ENCODE results near the gene NLK. TPM values are rescaled to one million over a fixed set of nuclear protein-coding genes. Genes with fewer than 3 reads are reported as not detected.
"Not testable (repeated sequence)": the region's sequence is repeated elsewhere in the genome, so short reads cannot be mapped to it uniquely, and the experiment has no call there.

Gene NLK
- total RNA-seq, 1 donor from 2014 or later, result 26.0 TPM

DNA sequence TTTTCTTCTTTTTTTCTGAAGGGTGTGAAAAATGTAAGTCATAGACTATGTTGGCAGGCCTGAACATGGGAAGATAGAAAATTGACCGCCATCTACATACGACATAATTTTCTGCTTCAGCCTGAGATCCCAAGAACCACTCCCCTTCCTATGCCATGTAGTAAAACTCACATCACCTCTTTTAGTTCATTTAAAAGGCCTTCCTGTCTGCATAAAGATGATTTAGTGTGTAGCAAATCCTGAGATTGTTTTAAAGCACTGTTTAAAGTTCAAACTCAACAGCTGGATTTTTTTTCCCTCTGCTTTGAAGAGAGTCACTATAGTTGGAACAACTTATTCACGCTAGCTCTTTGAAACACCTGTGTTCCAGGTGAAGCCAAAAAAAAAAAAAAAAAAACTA lies 101.5 kb downstream of the NLK start:
- Mint-ChIP-seq H3K4me3 (no peak overlapping the region), H3K27me3 (ENCODE audit: low read depth) (no peaks in the 10 kb centered on the region), H3K4me1 (peaks cover 32% of the 10 kb centered on the region), H3K9me3 (no peaks in the 10 kb centered on the region), H3K36me3 (ENCODE audit: low read depth) (no peaks in the 10 kb centered on the region), H3K27ac (ENCODE audit: unreplicated experiment) (no peak overlapping the region)
- no peak for DNase-seq (ENCODE audit: low read depth, low spot score)
- TF ChIP-seq, protein P1, sequence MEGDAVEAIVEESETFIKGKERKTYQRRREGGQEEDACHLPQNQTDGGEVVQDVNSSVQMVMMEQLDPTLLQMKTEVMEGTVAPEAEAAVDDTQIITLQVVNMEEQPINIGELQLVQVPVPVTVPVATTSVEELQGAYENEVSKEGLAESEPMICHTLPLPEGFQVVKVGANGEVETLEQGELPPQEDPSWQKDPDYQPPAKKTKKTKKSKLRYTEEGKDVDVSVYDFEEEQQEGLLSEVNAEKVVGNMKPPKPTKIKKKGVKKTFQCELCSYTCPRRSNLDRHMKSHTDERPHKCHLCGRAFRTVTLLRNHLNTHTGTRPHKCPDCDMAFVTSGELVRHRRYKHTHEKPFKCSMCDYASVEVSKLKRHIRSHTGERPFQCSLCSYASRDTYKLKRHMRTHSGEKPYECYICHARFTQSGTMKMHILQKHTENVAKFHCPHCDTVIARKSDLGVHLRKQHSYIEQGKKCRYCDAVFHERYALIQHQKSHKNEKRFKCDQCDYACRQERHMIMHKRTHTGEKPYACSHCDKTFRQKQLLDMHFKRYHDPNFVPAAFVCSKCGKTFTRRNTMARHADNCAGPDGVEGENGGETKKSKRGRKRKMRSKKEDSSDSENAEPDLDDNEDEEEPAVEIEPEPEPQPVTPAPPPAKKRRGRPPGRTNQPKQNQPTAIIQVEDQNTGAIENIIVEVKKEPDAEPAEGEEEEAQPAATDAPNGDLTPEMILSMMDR (conservative IDR thresholded peaks at IDR 0.05), result no peak

DNA sequence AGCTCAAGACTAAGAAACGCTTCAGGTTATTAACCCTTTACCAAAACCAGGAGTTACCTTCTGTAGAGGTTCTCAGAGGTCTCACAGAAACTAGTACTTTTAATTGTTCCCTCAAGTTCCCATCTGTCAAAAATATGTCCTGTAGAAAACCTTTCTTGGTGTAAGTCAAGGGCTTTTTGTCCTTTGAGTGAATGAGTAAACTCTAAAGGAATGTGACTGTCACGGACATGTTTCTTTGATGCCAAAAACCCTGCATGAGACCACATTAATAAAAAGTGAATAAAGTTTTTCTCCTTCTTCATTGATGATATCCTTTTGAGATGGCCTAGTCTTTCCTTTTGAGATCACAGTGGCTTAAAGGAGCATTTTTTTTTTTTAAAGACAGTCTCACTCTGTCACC lies 102.9 kb downstream of the NLK start:
- Mint-ChIP-seq H3K27me3 (ENCODE audit: low read depth) (no peaks in the 10 kb centered on the region), H3K4me1 (peaks cover 32% of the 10 kb centered on the region), H3K27ac (ENCODE audit: unreplicated experiment) (no peak overlapping the region), H3K36me3 (ENCODE audit: low read depth) (no peaks in the 10 kb centered on the region), H3K4me3 (no peak overlapping the region), H3K9me3 (no peaks in the 10 kb centered on the region)
- TF ChIP-seq, protein P1 (conservative IDR thresholded peaks at IDR 0.05), result no peak
- no peak for DNase-seq (ENCODE audit: low read depth, low spot score)

DNA sequence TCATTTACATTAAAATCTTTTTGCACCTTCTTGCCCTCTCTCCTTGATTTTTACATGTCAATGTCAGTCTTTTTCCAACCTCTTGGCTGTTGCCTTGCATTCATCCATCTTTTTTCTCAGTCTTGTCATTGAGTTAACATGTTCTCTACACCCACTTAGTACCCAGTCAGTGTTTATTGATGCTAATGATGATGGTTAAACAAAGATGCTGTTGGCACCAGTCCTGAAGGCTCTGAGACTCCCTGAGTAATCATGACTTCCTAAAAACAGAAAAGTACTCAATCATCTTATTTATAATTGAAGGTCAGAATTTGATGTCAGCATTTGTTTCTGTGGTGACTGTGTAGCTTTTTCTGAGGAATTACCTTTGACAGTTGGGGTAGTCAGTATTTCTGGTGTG lies 104.5 kb downstream of the NLK start:
- Mint-ChIP-seq H3K27me3 (ENCODE audit: low read depth) (no peaks in the 10 kb centered on the region), H3K36me3 (ENCODE audit: low read depth) (no peaks in the 10 kb centered on the region), H3K27ac (ENCODE audit: unreplicated experiment) (no peak overlapping the region), H3K4me3 (no peak overlapping the region), H3K4me1 (peaks cover 32% of the 10 kb centered on the region), H3K9me3 (no peaks in the 10 kb centered on the region)
- DNase-seq (ENCODE audit: low read depth, low spot score), result no peak
- TF ChIP-seq, protein P1 (conservative IDR thresholded peaks at IDR 0.05), result no peak

DNA sequence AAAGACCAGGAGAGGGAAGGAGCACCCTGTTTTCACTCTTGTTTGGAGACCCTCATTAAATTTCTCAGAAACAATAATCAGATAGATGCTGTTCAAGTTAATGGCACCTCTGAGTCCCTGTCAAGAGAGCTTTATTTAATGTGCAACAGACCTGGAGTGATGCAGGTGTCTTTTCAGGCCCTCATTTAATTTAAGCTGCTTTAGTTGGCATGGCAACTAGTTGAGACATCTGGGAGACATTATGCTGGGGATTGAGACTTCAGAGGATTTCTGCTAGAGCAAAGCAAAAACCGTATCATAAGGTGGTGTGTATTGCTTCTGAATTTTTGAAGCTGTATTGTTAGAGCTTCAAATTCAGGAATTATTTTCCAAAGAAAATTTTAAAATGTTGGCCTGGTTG lies 108.5 kb downstream of the NLK start:
- Mint-ChIP-seq H3K27me3 (ENCODE audit: low read depth) (no peaks in the 10 kb centered on the region), H3K9me3 (no peaks in the 10 kb centered on the region), H3K27ac (ENCODE audit: unreplicated experiment) (no peak overlapping the region), H3K4me1 (peaks cover 19% of the 10 kb centered on the region), H3K36me3 (ENCODE audit: low read depth) (peaks cover 2% of the 10 kb centered on the region), H3K4me3 (no peak overlapping the region)
- DNase-seq (ENCODE audit: low read depth, low spot score), result no peak
- TF ChIP-seq, protein P1 (conservative IDR thresholded peaks at IDR 0.05), result no peak

DNA sequence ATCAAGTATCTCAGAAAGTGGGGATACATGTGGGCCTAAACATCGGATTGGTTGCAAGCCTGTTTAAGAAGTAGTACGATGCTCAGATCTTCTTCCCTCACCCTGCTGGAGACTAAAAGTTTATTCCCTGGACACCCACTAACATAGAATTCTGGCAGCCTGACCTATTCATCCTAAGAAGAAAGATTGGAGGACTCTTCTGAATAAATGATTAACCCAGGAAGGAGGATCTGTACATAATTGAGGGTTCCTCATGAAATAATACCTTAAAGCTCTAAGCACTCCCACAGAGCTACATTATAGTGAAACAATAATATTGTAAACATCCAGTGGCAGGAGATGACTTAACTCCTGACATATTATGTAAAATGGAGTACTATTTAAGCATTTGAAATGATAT lies 111.7 kb downstream of the NLK start:
- no peak for DNase-seq (ENCODE audit: low read depth, low spot score)
- no peaks in the 10 kb centered on the region for H3K9me3 Mint-ChIP-seq
- TF ChIP-seq, protein P1 (conservative IDR thresholded peaks at IDR 0.05), result no peak
- no peak overlapping the region for H3K27ac Mint-ChIP-seq (ENCODE audit: unreplicated experiment)
- H3K4me1 Mint-ChIP-seq, result peaks cover 8% of the 10 kb centered on the region
- no peaks in the 10 kb centered on the region for H3K27me3 Mint-ChIP-seq (ENCODE audit: low read depth)
- H3K36me3 Mint-ChIP-seq (ENCODE audit: low read depth), result peaks cover 2% of the 10 kb centered on the region
- H3K4me3 Mint-ChIP-seq, result no peak overlapping the region

DNA sequence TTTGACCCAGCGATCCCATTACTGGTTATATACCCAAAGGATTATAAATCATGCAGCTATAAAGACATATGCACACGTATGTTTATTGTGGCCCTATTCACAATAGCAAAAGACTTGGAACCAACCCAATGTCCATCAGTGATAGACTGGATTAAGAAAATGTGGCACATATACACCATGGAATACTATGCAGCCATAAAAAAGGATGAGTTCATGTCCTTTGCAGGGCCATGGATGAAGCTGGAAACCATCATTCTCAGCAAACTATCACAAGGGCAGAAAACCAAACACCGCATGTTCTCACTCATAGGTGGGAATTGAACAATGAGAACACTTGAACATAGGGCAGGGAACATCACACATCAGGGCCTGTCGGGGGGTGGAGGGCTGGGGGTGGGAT lies 112.9 kb downstream of the NLK start:
- not testable (repeated sequence) for H3K27me3 Mint-ChIP-seq (ENCODE audit: low read depth); H3K36me3 Mint-ChIP-seq (ENCODE audit: low read depth)

More for the DNA sequence above, 112.9 kb downstream of the NLK start:
- H3K9me3 Mint-ChIP-seq; H3K27ac Mint-ChIP-seq (ENCODE audit: unreplicated experiment); DNase-seq (ENCODE audit: low read depth, low spot score); H3K4me1 Mint-ChIP-seq; H3K4me3 Mint-ChIP-seq: not testable (repeated sequence)

Data from neural crest cell (in vitro differentiated cells).